Pons (tissue), 1 donor: ENCODE results near the gene SUSD3.
"Not testable (repeated sequence)": the region's sequence is repeated elsewhere in the genome, so short reads cannot be mapped to it uniquely, and the experiment has no call there.

Experiments used
- DNase-seq: peaks from one replicate; pipeline ENCODE4 v3.0.0-alpha.2; 2016; ENCODE audit warnings: low spot score

Gene SUSD3

DNA sequence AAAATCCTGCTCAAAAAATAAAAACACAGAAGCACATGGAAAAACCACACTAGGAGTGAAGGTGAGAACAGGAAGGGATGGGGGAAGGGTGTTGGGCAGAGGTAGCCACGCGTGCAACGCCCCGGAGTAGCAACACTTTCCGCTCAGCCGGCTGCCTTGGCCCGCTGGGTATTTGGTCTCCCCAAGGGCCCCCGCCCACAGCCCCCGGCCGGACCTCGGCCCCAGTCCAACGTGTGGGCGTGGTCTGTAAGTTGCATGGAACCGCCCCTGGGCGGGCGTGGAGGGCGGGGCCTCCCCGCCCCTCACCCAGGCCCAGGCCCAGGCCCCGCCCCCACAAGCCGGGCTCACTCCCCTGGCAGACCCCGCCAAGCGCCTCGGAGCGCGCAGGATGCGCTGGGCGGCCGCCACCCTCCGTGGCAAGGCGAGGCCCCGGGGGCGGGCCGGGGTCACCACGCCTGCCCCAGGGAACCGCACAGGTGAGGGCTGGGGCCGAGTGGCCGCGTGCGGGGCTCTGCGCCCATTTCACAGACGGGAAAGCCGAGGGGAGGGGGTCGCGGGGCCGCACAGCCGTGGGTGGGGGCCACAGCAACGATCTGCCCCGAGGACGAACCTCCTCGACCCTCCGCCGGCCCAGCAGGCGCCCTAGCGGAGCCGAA lies at the start of gene SUSD3:
Gene SUSD3 (plus strand): TSS at position 347 of the 656 bp plus-strand sequence. CDS start 42 bp downstream, at position 389.
- DNase-seq, result no peak

GRCh38 chr9:93009337-93010015 lies 49.0 kb upstream of the SUSD3 start:
- DNase-seq, result no peak

GRCh38 chr9:93010056-93010455 lies 48.4 kb upstream of the SUSD3 start:
- DNase-seq, result no peak

DNA sequence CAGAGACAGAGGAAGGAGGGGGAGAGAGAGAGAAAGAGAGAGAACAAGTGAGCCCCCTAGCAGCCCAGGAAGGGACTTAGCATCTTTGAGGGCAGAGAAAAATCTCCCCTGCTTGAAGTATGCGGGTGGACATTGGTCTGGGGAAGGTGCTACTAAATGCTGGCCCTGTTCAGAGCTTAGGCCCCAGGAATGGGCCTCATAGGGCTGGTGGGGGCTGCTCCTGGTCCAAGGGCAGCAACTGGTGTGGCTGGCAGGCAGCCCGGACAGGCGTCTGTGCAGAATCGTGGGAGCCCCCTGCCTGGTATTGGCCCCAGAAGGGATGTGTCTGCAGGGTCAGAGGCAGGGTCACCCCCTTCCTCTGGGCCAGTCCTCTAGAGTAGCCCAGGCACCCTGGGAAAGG lies 47.8 kb upstream of the SUSD3 start:
- no peak for DNase-seq

DNA sequence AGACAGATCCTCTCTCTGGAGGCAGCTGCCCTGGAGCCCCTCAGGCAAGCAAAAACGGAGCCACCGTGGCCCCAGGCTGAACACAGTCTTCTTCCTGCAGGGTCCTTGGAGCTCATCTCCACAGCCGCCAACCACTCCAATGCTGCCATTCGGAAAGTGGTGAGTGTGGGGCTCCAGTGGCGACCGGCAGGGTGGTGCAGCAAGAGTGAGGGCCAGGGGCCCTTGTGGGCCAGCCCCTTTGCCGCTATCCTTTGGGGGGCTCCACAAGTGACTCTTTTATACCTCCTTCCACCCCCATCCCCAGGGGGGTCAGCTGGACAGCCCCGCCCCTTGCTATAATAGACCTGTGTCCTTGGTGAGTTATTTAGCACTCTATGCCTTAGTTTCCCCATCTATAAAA lies 47.4 kb upstream of the SUSD3 start:
- no peak for DNase-seq

DNA sequence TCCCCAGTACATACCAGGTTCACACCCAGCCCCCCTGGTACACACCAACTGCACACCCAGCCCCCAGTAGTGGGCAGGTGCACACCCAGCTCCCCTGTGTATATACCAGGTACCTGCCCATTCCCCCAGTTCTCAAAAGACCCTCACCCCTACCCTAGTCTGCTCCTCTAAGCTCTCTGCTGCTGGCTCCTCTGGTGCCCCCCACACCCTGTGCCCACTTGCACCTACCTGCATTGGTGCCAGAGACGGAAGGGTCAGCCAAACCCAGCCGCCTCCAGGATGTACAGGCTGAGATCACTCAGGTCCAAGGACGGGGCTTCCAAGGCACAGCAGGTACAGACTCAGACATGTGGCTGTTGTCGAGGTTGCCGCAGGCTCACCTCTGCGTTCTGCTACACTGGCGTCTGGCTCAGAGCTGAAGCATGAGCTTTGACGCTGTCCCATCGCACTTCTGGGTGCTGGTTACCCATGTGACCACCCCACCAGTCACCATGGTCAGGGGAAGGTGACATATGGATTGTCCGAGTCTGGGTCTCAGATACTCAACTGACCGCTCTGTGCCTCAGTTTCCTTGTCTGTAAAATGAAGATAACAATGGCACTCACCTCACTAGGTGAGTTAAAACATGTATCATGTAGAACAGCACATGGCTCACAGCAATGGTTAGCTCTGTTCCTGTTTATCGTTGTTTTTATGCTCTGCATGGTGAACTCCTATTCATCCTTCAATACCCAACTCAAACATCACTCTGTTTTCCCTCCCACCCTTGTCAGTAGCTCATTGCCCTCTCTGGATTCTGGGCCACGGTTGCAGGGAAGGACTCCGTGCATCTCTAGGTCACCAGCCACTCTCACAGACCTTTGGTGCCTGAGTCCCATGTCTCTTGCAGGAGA lies 45.3 kb upstream of the SUSD3 start:
- DNase-seq, result no peak

GRCh38 chr9:93013856-93014582 lies 44.5 kb upstream of the SUSD3 start:
- no peak for DNase-seq

DNA sequence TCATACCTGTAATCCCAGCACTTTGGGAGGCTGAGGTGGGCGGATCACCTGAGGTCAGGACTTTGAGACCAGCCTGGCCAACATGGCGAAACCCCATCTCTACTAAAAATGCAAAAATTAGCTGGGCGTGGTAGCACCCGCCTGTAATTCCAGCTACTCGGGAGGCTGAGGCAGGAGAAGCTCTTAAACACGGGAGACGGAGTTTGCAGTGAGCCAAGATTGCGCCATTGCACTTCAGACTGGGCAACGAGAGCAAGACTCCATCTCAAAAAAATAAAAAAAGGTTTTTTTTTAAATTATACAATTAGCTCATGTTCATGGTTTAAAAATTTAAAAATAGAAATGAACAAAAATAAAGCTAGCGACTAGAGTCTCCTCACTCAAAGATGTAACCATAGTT lies 43.3 kb upstream of the SUSD3 start:
- DNase-seq, result not testable (repeated sequence)

- DNase-seq, result no peak
Measured at GRCh38 chr9:93017621-93018020, 40.9 kb upstream of the SUSD3 start.

DNA sequence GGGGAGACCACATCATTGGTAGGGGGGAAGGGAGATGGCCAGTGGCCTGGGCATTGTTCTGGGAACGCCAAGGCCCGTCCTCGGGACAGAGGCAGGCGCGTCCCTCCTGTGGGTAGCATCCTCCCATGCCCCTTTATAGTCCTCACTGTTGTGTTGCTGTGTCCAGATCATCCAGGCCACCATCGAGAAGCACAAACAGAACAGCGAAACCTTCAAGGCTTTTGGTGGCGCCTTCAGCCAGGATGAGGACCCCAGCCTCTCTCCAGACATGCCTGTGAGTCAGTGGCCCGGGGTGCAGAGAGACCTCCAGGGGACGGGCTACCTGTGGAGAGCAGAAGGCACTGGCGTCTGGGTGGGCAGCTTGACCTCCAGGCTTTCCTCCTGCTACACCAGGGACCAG lies 38.4 kb upstream of the SUSD3 start:
- no peak for DNase-seq

DNA sequence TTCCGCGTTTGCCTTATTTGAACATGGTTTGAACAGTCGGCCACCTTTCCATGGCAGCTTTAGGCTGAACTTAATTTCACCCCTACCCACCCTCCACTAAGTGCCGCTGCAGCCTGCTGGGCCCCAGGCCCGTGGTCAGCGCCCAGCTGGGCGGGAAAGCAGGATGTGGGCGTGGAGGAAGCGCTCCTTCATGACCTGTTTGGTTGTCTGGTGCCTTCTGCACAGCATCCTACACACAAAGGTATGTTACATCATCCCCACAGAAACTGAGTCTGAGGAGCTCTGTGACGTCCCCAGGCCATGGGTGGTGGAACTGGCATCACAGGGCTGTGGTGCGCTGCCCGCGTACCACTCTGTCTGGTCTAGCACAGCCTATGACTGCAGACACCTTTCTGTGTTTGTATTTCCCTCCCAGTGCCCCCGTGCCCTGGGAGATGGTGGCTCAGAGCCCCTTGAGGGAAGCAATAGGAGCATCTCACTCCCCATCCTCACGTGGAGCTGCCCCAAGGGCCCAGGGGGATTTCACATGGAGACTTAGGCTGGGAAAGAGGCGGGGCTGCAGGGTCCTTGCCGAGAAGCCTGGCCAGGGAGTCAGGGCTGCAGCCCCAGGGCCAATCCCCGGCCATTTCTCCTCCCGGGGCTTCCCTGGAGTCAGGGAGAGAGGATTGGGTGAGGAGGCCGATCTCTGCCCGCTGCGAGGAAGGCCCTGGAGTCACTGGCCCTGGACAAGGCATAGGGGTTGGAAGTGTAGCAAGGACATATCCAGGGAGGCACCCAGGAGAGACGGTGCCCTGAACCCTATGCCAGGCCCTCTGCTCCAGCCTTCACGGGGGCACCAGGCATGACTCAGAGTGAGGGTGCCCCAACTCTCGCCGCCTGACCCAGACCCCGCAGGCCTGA lies 37.5 kb upstream of the SUSD3 start:
- no peak for DNase-seq

- DNase-seq, result no peak
Measured at GRCh38 chr9:93022066-93022465, 36.4 kb upstream of the SUSD3 start.

- DNase-seq, result no peak
Measured at GRCh38 chr9:93022721-93023520, 35.6 kb upstream of the SUSD3 start.

DNA sequence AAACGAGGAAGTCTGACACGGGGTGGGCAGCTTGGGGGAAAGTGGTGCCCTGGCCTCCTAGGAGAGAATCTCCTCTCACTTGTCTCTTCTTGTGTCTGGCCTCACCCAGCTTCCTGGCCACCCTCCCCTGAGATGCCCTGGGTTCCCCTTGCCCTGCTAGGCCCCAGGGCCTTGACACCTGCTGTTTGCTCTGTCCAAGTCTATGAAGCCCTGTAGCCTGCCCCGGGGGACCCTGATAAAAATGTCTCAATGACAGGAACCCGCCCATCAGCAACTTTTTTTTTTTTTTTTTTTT lies 35.0 kb upstream of the SUSD3 start:
- DNase-seq, result no peak

DNA sequence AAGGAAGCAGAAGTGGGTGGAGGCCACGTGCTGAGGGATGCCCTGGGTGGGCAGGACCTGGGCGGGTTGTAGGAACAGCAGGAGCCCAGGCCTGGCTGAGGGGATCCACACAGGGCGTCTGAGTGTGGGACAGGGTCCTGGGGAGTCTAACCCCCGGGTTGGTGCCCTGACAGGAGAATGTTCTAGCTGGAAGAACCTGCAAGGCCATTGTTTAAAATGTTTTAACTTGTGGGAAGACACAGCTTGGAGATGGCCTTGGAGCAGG lies 33.9 kb upstream of the SUSD3 start:
- no peak for DNase-seq

GRCh38 chr9:93024986-93025630 lies 33.4 kb upstream of the SUSD3 start:
- DNase-seq, result no peak

DNA sequence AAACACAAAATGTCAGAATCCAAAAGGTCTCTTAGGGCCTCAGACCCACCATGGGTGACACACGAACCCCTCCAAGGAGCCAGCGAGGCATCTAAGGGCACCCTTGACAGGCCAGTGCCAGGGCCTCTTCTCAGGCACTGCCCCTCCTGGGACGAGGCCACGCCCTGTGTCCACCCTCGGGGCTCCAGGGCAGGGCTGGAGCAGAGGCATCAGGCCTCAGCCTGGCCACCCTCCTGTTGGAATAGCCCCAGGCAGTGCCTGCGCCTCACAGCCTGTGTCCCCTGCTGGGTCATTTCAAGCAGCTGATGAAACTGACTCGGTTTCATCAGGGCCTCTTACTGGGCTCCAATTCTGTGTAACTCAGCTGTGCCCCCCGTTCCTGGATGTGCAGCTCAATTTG lies 32.8 kb upstream of the SUSD3 start:
- no peak for DNase-seq

- no peak for DNase-seq
Measured at GRCh38 chr9:93026640-93027039, 31.9 kb upstream of the SUSD3 start.

DNA sequence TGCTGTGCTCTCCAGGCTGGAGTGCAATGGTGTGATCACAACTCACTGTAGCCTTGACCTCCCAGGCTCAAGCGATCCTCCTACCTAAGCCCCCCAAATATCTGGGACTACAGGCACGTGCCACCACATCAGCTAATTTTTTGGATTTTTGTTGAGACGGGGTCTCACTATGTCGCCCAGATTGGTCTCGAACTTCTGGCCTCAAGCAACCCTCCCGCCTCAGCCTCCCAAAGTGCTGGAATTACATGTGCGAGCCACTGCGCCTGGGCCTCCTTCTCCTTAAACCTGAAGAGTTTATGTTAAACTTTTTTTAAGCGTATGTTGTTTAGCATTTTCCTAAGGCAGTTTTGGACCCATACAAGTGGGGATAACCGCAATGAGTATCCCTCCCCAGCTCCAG lies 30.8 kb upstream of the SUSD3 start:
- no peak for DNase-seq

GRCh38 chr9:93028448-93029006 lies 30.0 kb upstream of the SUSD3 start:
- no peak for DNase-seq
